ENCODE data around the gene STAB2. TPM values are rescaled to one million over a fixed set of nuclear protein-coding genes. Genes with fewer than 3 reads are reported as not detected.

STAB2 gene
- total and polyA plus RNA-seq, 2 of the 4 experiments (the other 2 are of a cell fraction) = not detected

DNA sequence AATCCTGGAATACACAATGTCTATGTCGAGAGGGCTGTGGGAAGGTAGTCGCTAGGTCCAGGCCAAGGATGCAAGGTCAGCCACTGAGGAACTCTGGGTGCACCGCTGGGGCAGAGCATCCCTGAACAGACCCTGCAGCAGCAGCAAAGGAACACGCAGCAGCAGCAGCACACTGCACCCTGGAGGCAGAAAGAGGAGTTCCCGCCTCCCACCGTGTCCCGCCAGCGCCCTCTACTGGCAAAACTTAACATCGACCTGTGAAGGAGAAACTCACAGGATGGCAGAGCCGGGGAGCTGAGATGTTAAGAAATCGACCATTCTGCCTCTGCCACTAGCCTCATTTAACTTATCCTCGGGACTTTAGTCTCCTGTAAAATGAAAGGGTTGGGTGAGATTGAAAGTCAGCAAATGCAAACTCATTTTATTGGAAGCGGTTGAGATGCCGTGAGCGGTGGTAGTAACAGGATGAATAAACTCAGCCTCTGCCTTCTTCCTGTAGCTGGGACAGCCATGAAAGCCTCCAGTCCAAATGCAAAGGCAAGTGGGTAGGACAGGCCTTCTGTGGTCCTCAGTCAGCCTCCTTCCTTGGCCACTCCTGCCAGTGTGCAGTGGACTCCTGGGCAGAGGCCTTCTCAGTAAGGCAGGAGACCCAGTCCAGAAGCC lies 45.6 kb downstream of the STAB2 start:
- H3K27me3 ChIP-seq (ENCODE audit: control insufficient read depth, insufficient read depth, low read length) = no peaks in the 10 kb centered on the region
- no peak overlapping the region for H3K4ac ChIP-seq (ENCODE audit: low read depth, low read length)
- intact Hi-C loops (cut with micrococcal nuclease) (loop anchor here (5.0 kb wide), 1 partner anchor 55 kb away; no protein-coding TSS in a partner anchor), dilution Hi-C loops (cut with HindIII; ENCODE audit: low sequenced_read_pairs, unreplicated experiment) (no loop called here), in situ Hi-C loops (cut with MboI; ENCODE audit: low sequenced_read_pairs) (no loop called here)
- H3K36me3 ChIP-seq (ENCODE audit: control insufficient read depth, insufficient read depth, low read length) = no peaks in the 10 kb centered on the region
- no peak overlapping the region for H4K8ac ChIP-seq (ENCODE audit: low read depth in 2 of 2, low read length in 2 of 2)
- no peaks in the 10 kb centered on the region for H3K4me1 ChIP-seq (ENCODE audit: control insufficient read depth, insufficient read depth, low read length)
- no peak overlapping the region for H2BK5ac ChIP-seq (ENCODE audit: low read depth, low read length, poor library complexity, severe bottlenecking)
- no peak overlapping the region for H2BK120ac ChIP-seq (ENCODE audit: low read depth, low read length)
- no peak overlapping the region for H3K14ac ChIP-seq (replicated peaks; ENCODE audit: low read depth, low read length)
- no peak overlapping the region for H2AK5ac ChIP-seq (ENCODE audit: low read depth, low read length)
- no peak overlapping the region for H3K18ac ChIP-seq (ENCODE audit: low read depth, low read length)
- H2BK15ac ChIP-seq (ENCODE audit: low read depth, low read length) = no peak overlapping the region
- no peak overlapping the region for H3K9ac ChIP-seq (ENCODE audit: low read depth, low read length)
- TF ChIP-seq RAD21 (IDR thresholded peaks at IDR 0.05; ENCODE audit: low read length) = peak; percentile 60
- TF ChIP-seq CTCF (conservative IDR thresholded peaks at IDR 0.05; ENCODE audit: low read depth, low read length) = peak; percentile 97
- peak; percentile 42 for TF ChIP-seq SMC3 (IDR thresholded peaks at IDR 0.05; ENCODE audit: low read depth, low read length)
- TF ChIP-seq USF2 (IDR thresholded peaks at IDR 0.05; ENCODE audit: low read depth, low read length) = no peak
- no peak for TF ChIP-seq MXI1 (IDR thresholded peaks at IDR 0.05; ENCODE audit: borderline replicate concordance, low read depth, low read length)
- TF ChIP-seq BHLHE40 (IDR thresholded peaks at IDR 0.05; ENCODE audit: low read depth, low read length) = no peak
- no peak for TF ChIP-seq POLR2A (IDR thresholded peaks at IDR 0.05; ENCODE audit: low read depth, low read length)
- no peaks in the 10 kb centered on the region for H4K20me1 ChIP-seq (ENCODE audit: insufficient read depth, low read length)
- H2AK9ac ChIP-seq (replicated peaks; ENCODE audit: low read depth, low read length, poor library complexity) = no peak overlapping the region
- H3K23ac ChIP-seq (ENCODE audit: low read depth, low read length) = no peak overlapping the region
- H2AFZ ChIP-seq (replicated peaks; ENCODE audit: low read length, poor library complexity) = peak overlapping the region; percentile 23
- POLR2A ChIA-PET (ENCODE audit: unreplicated experiment) = no interaction called here
- no peak overlapping the region for H4K5ac ChIP-seq (ENCODE audit: low read depth, low read length)
- no peak overlapping the region for H3K56ac ChIP-seq (ENCODE audit: extremely low read depth, insufficient read depth, low read length)
- no peak overlapping the region for H3K4me2 ChIP-seq (ENCODE audit: low read depth, low read length)
- H4K91ac ChIP-seq (ENCODE audit: insufficient read depth, low read depth, low read length) = no peak overlapping the region
- CTCF ChIA-PET = interaction anchor here (0.6 to 1.3 kb wide), 4 partner anchors 10 to 84 kb away, joined by 3 to 5 read pairs (median 4); no protein-coding TSS in a partner anchor
- no peaks in the 10 kb centered on the region; the same call in 1 of the 2 replicates for H3K9me3 ChIP-seq (ENCODE audit: control insufficient read depth, insufficient read depth, low read length)
- H3K9me1 ChIP-seq (ENCODE audit: insufficient read depth, low read length) = no peaks in the 10 kb centered on the region
- H3K79me1 ChIP-seq (ENCODE audit: low read depth in 1 of 2, low read length in 2 of 2) = no peaks in the 10 kb centered on the region
- H3K4me3 ChIP-seq (ENCODE audit: insufficient read depth, low read depth, low read length) = no peak overlapping the region
- DNase-seq = peak; percentile 33
- 21% methylated on average over 6 of the region's 15 CpGs; no CpG with 5 or more reads in 1 of the 2 experiments for WGBS, 2 experiments (ENCODE audit: extremely low coverage in 2 of 2, insufficient read length in 1 of 2)
- ATAC-seq (ENCODE audit: low read depth) = peak; percentile 56
- H2BK20ac ChIP-seq (ENCODE audit: low read depth, low read length) = no peak overlapping the region
- H3K27ac ChIP-seq (ENCODE audit: insufficient read depth, low read length) = no peak overlapping the region
- BruUV-seq (replicated peaks) = no TSS peak
